Measurements from ENCODE around the gene KRT85. TPM values are rescaled to one million over a fixed set of nuclear protein-coding genes. Genes with fewer than 3 reads are reported as not detected.
A peak's percentile ranks its signal among the peaks of the same experiment; 100 is the strongest.

Gene KRT85
- polyA plus RNA-seq, 4 donors = not detected

- no peak for DNase-seq (ENCODE audit: low read depth in 4 of 4, low spot score in 3 of 4)
Observed at GRCh38 chr12:52395761-52396434, 28.6 kb upstream of the KRT85 start.

DNA sequence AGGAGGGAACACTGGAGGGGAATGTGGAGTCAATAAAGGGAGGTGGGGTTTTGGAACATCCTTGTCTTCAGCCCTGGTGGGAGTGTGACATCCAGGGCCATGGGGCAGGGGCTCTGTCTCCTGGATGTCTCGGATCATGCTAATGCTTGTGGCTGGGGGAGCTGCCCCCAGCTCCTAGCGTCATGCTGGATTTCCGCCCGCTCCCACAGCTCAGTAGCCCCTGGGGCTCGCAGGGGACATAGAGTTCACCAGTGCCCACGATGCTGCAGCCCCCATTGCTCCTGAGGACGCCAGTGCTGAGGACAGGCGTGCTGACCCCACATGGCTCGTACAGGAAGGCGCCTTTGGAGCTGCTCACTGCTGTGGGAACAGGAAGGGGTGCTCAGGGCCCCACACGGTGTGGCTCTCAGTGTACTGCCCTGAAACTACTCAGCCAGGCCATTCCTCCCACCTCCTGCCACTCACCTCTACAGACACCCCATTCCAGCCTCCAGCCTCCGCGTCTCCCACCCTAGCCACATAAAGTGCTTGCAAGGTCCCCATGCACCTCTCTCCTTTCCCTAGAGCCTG, 27.6 kb upstream of the KRT85 start:
- DNase-seq (ENCODE audit: low read depth in 4 of 4, low spot score in 3 of 4) = no peak

DNA sequence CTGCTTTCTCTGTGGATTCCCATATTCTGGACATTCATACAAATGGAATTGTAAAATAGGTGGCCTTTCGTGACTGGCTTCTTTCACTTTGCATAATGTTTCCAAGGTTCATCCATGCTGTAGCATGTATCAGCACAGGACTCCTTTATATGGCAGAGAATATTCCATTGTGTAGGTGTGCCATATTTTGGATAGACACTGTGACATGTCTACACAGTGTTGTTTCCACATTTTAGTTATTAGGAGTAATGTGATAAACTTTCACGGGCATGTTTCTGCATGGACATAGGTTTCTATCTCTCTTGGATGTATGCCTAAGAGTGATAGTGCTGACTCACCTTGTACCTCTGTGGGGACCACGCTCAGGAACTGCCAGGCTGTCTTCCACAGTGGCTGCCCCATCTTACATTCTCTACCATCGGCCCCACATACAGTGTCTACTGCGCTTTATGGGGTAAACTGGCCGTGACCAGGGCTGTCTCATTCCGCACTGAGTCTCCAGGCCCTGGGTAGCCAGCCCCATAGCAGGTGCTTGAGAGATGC, 25.3 kb upstream of the KRT85 start:
- no peak for DNase-seq (ENCODE audit: low read depth in 4 of 4, low spot score in 3 of 4)

DNA sequence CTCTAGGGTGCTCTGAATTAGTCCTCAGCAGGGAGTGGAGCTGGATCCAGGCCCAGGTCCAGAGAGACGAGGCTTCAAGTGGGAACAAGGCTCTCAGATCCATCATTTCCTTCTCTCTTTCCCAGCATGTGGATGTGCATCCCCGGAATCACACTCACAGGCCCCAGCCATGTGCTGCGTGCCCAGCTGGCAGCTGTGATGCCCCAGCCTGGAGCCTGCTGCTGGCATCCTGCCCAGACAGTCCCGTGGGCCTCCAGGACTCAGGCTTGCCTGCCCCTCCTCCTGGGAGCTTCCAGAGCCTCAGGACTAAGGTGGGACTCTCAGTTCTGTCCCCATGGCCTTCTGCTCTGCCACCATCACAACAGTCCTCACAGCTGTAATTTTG, 24.3 kb upstream of the KRT85 start:
- DNase-seq (ENCODE audit: low read depth in 4 of 4, low spot score in 3 of 4) = no peak

GRCh38 chr12:52390739-52391617, 23.7 kb upstream of the KRT85 start:
- DNase-seq (ENCODE audit: low read depth in 4 of 4, low spot score in 3 of 4) = no peak

DNA sequence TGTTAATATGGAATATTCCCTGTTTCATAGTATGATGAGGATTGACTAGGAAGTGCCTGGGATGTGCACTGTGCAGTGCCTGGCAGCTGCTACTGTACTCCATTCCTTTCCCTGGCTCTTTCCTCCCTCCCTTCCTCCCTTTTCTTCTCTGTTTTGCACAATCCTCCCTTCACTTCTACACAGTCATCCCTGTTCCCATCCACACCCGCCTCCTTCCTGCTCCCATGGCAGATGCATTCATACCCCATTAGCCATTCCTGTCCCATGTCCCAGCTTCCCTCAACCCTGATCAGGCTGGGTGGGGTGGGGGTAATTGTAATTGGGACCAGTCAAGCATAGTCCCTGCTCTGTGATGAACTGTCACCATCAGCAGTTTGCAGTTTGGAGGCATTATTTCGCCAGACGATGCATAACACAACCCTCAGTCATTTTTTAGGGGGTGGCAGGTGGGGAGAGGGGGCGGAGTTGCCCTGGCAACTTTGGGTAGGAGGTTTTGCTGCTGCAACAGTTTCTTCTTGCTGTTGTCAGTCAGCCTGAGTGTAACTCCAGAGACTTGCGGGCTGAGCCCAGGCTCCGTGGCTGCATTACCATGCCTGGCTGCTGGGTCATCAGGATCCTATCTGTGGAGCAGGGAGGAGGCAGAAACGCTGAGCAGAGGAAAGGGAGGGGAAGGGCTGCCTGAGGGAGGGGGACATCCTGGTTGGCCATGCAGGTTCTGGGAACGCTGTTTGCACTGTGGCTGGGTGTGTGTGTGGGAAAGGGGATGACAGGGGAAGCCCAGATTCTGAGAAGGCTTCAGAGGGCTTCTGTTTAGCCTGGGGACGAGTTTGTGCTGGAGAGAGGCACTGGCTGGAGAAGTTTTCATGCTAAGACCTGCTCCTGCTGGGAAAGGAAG, 22.3 kb upstream of the KRT85 start:
- no peak for DNase-seq (ENCODE audit: low read depth in 4 of 4, low spot score in 3 of 4)

GRCh38 chr12:52387859-52388258, 20.6 kb upstream of the KRT85 start:
- no peak for DNase-seq (ENCODE audit: low read depth in 4 of 4, low spot score in 3 of 4)

DNA sequence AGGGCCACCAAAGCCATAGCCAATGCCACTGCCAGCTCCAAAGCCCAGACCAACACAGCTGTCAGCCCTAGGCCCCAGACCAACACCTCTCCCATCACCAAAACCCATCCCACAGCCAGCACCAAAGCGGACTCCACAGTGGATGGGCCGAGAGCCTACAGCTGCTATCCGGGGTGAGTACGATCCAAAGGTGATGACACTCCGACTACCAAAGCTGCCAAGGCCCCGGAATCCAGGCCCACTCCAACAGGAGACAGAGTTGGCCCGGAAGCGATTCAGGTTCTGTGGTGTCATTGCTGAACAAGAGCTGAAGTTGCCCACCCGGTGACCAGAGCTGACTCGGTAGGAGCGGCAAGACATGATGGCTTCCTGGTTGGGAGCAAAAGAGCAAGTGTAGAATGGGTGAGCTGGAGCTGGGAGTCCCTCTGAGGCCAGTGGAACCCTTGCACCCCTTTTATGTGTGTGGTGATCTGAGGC, 18.0 kb upstream of the KRT85 start, which contains the start of gene KRT84:
Gene KRT84 (minus strand): TSS at position 427 of the 477 bp plus-strand sequence. CDS start 67 bp downstream, at position 360.
- DNase-seq (ENCODE audit: low read depth in 4 of 4, low spot score in 3 of 4) = no peak

- DNase-seq (ENCODE audit: low read depth in 4 of 4, low spot score in 3 of 4) = no peak
Observed at GRCh38 chr12:52383331-52383730, 16.1 kb upstream of the KRT85 start.

- no peak for DNase-seq (ENCODE audit: low read depth in 4 of 4, low spot score in 3 of 4)
Observed at GRCh38 chr12:52382854-52383253, 15.6 kb upstream of the KRT85 start.

DNA sequence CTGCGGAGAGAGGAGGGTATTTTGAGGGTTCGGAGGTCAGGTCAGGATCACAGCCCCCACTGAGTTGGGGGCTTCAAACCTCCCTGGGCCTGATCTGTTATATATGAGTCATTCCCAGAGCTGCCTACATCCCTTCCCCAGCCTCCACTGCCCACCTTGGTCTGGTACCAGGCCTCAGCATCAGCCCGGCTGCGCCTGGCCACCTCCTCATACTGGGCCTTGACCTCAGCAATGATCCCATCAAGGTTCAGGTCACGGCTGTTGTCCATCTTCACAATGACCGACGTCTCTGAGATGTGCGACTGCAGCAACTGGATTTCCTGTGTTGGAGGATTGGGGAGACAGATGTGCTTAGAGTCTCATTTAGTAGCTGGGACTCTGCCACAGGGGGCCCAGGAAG, 13.9 kb upstream of the KRT85 start:
- DNase-seq (ENCODE audit: low read depth in 4 of 4, low spot score in 3 of 4) = no peak

- DNase-seq (ENCODE audit: low read depth in 4 of 4, low spot score in 3 of 4) = no peak
Observed at GRCh38 chr12:52380271-52380694, 13.0 kb upstream of the KRT85 start.

GRCh38 chr12:52379536-52379935, 12.3 kb upstream of the KRT85 start:
- no peak for DNase-seq (ENCODE audit: low read depth in 4 of 4, low spot score in 3 of 4)

DNA sequence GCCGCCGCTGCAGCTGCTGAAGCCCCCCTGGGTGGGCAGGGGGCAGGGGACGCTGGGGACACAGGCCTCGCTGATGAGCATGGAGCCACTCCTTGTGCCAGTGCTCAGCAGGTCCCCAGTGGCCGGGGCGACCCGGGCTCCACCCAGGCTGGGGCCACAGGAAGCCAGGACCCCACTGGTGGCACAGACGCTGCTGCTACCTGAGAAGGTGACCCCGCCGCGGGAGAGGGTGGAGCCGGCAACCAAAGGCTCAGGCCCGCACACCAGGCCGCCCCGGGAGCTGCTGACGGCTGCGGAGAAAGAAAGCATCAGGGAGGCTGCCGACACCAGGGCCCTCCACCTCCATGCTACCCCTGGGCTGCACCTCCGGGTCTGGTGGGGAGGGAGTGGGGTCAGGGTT, 10.8 kb upstream of the KRT85 start:
- DNase-seq (ENCODE audit: low read depth in 4 of 4, low spot score in 3 of 4) = no peak

DNA sequence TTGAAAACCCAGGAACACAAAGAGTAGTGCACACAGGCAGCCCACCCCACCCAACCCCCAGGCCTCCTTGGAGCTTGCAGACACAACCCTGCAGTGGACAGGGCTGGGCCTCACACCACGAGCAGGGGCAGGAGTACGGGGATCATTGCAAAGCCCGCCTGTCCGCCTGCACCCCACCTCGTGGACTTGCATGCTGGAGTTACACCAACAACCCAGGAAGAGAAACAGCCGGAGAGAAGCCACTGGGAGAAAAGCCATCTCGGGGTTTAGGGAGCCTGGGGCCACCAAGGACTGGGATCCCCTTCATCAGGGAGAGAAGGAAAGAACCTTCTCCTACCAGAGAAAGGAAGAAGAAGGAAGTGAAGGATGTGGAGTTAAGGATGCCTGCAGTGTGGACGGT, 10.0 kb upstream of the KRT85 start:
- DNase-seq (ENCODE audit: low read depth in 4 of 4, low spot score in 3 of 4) = no peak

GRCh38 chr12:52372216-52373154, 5.2 kb upstream of the KRT85 start:
- peak; percentile 67 to 77 (median 74) for DNase-seq (ENCODE audit: low read depth in 4 of 4, low spot score in 3 of 4)

DNA sequence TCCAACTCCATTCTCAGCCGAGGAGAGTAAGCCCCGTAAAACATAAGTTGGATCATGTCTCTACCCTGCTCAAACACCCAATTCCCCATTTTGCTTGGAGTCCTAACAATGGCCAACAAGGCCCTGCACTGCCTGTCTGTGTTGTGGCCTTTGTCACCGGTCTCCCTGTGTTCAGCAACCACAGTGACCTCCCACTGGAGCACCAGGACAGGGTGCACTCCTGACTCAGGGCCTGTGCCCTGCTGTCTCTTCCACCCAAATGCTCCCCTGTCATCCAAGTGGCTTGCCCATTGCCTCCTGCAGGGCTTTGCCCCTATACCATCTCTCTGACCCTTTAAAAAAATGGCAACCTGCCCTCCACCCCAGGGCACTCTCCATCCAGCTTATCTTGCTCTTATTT, 4.4 kb upstream of the KRT85 start:
- no peak for DNase-seq (ENCODE audit: low read depth in 4 of 4, low spot score in 3 of 4)

- DNase-seq (ENCODE audit: low read depth in 4 of 4, low spot score in 3 of 4) = peak in 2 of 4 donors; percentile 35
Observed at GRCh38 chr12:52370926-52371608, 3.8 kb upstream of the KRT85 start.

Measured in right renal pelvis (tissue), 4 donors.